ENCODE results near the gene ABCG2. TPM values are rescaled to one million over a fixed set of nuclear protein-coding genes. Genes with fewer than 3 reads are reported as not detected.

Gene ABCG2
- total and polyA plus RNA-seq, 2 of the 8 experiments (the other 6 are each of a cell fraction or from before 2014, with no cell fraction given): 2.4 to 4.6 TPM

GRCh38 chr4:88130003-88130402 is 28.4 kb downstream of the ABCG2 start (continued):
- TF ChIP-seq CBX5 (IDR thresholded peaks at IDR 0.05; ENCODE audit: low read depth, low read length) (no peak), POLR2A (IDR thresholded peaks at IDR 0.05; ENCODE audit: control extremely low read depth in 1 of 2, low read depth in 2 of 2, low read length in 2 of 2) (no peak)
